H1 (cell line): Measurements from ENCODE around the gene DGKI. TPM values are rescaled to one million over a fixed set of nuclear protein-coding genes. Genes with fewer than 3 reads are reported as not detected.
A peak's percentile ranks its signal among the peaks of the same experiment; 100 is the strongest.

ENCODE experiments used
- CTCF ChIA-PET: fragments of 300-600 bp; sonication (Branson Sonifier 250); formaldehyde crosslinking; loops from one replicate; lab custom pipeline; 2021; ENCODE audit not compliant: partially characterized antibody; lab: Charles Lee
- POLR2A ChIA-PET: fragments of 300-600 bp; sonication (Branson Sonifier 250); formaldehyde crosslinking; loops from one replicate; lab custom pipeline; 2021; ENCODE audit warnings: inconsistent platforms; ENCODE audit not compliant: partially characterized antibody; lab: Charles Lee
- DNase-seq, 2 experiments: peaks; one replicate each; pipeline versions ENCODE4 v3.0.0 to v3.0.0-alpha.2; 2010 to 2022; ENCODE audit warnings: low spot score in 2 of 2, low read depth in 1 of 2, mixed read lengths in 1 of 2
- FAIRE-seq: peaks from 2 replicates; lab custom pipeline; 2011; peaks lifted over from hg19 to GRCh38; lab: Jason Lieb, UNC
- H2AFZ ChIP-seq: 2 replicates; pipeline ENCODE4 v1.8.1; 2012; ENCODE audit warnings: low read length, inconsistent platforms
- H2AK5ac ChIP-seq: 2 replicates; pipeline ENCODE4 v1.6.1; 2013; ENCODE audit warnings: low read depth, low read length
- H2BK120ac ChIP-seq: replicated peaks from 2 replicates; pipeline ENCODE3; 2013; ENCODE audit warnings: low read depth, low read length, inconsistent platforms
- H2BK12ac ChIP-seq: 2 replicates; pipeline ENCODE4 v1.6.1; 2013; ENCODE audit warnings: low read depth, low read length
- H2BK15ac ChIP-seq: 2 replicates; pipeline ENCODE4 v1.6.1; 2013; ENCODE audit warnings: low read length
- H2BK20ac ChIP-seq: 2 replicates; pipeline ENCODE4 v1.6.1; 2013; ENCODE audit warnings: low read length
- H2BK5ac ChIP-seq: 2 replicates; pipeline ENCODE4 v1.6.1; 2013; ENCODE audit warnings: low read depth, low read length
- H3K14ac ChIP-seq: 2 replicates; pipeline ENCODE4 v1.6.1; 2013; ENCODE audit warnings: inconsistent platforms; ENCODE audit not compliant: insufficient read length
- H3K18ac ChIP-seq: 2 replicates; pipeline ENCODE4 v1.6.1; 2013; ENCODE audit warnings: low read length; ENCODE audit errors: extremely low read depth
- H3K23ac ChIP-seq: 2 replicates; pipeline ENCODE4 v1.6.1; 2013; ENCODE audit warnings: inconsistent platforms; ENCODE audit not compliant: insufficient read length
- H3K23me2 ChIP-seq: 2 replicates; pipeline ENCODE4 v1.6.1; 2013; ENCODE audit warnings: low read depth, low read length
- H3K27ac ChIP-seq: 2 replicates; pipeline ENCODE4 v1.6.1; 2011; ENCODE audit warnings: low read depth, low read length, inconsistent platforms
- H3K27me3 ChIP-seq, 4 experiments: replicated peaks in 1 of 4; 1 replicate in 1 of 4; 2 replicates in 3 of 4; pipeline versions ENCODE4 v1.6.1 to v1.8.1; 2011 to 2013; ENCODE audit warnings: low read length in 3 of 4, mild to moderate bottlenecking in 3 of 4, inconsistent platforms in 2 of 4, mixed read lengths in 2 of 4, moderate library complexity in 1 of 4; ENCODE audit not compliant: control insufficient read depth in 3 of 4, insufficient read depth in 3 of 4; ENCODE audit errors: extremely low read depth in 1 of 4
- H3K36me3 ChIP-seq, 4 experiments: 2 replicates each; pipeline versions ENCODE4 v1.6.1 to v1.8.1; 2011 to 2013; ENCODE audit warnings: mild to moderate bottlenecking in 4 of 4, low read length in 3 of 4, moderate library complexity in 2 of 4, control low read depth in 1 of 4, inconsistent platforms in 1 of 4; ENCODE audit not compliant: insufficient read depth in 4 of 4, control insufficient read depth in 2 of 4
- H3K4ac ChIP-seq: replicated peaks from 2 replicates; pipeline ENCODE3; 2013; ENCODE audit warnings: low read length, low read depth, mixed read lengths, inconsistent platforms; ENCODE audit not compliant: insufficient read length
- H3K4me1 ChIP-seq, 4 experiments: replicated peaks in 1 of 4; 1 replicate in 1 of 4; 2 replicates in 3 of 4; pipeline versions ENCODE4 v1.6.1 to v1.8.1; 2011 to 2013; ENCODE audit warnings: low read length in 3 of 4, inconsistent platforms in 2 of 4, mixed read lengths in 1 of 4; ENCODE audit not compliant: insufficient read depth in 4 of 4, control insufficient read depth in 3 of 4
- H3K4me2 ChIP-seq, 2 experiments: 2 replicates each; pipeline versions ENCODE4 v1.6.1 to v1.8.1; 2011 to 2013; ENCODE audit warnings: low read depth in 2 of 2, low read length in 2 of 2, control low read depth in 1 of 2, inconsistent platforms in 1 of 2, mild to moderate bottlenecking in 1 of 2; ENCODE audit not compliant: insufficient read depth in 1 of 2
- H3K4me3 ChIP-seq, 4 experiments: fragments of 200-600, 300-600 bp in 1 of 4; sonication (generic), shearing (Covaris generic), sonication (Bioruptor Twin) in 1 of 4; 2 replicates each; pipeline versions ENCODE4 v1.5.1 to v1.8.1; 2011 to 2016; ENCODE audit warnings: low read length in 4 of 4, low read depth in 3 of 4, control low read depth in 2 of 4, inconsistent platforms in 2 of 4, mild to moderate bottlenecking in 2 of 4, mixed read lengths in 1 of 4, moderate library complexity in 1 of 4; ENCODE audit not compliant: insufficient read depth in 2 of 4; ENCODE audit errors: extremely low read depth in 1 of 4
- H3K56ac ChIP-seq: replicated peaks from 2 replicates; pipeline ENCODE3; 2013; ENCODE audit warnings: low read depth, mild to moderate bottlenecking, mixed read lengths, low read length, inconsistent platforms; ENCODE audit not compliant: insufficient read length
- H3K79me1 ChIP-seq: 2 replicates; pipeline ENCODE4 v1.6.1; 2013; ENCODE audit warnings: low read depth, low read length, control low read depth
- H3K79me2 ChIP-seq, 2 experiments: 2 replicates each; pipeline versions ENCODE4 v1.6.1 to v1.8.1; 2012 to 2013; ENCODE audit warnings: low read length in 2 of 2, mild to moderate bottlenecking in 2 of 2, inconsistent platforms in 1 of 2; ENCODE audit not compliant: insufficient read depth in 2 of 2, control insufficient read depth in 1 of 2
- H3K9ac ChIP-seq, 4 experiments: replicated peaks in 1 of 4; 1 replicate in 1 of 4; 2 replicates in 3 of 4; pipeline versions ENCODE4 v1.6.1 to v1.8.1; 2011 to 2013; ENCODE audit warnings: low read depth in 3 of 4, low read length in 3 of 4, control low read depth in 2 of 4, mild to moderate bottlenecking in 2 of 4, moderate library complexity in 2 of 4, inconsistent platforms in 1 of 4; ENCODE audit errors: extremely low read depth in 1 of 4
- H3K9me3 ChIP-seq, 2 experiments: 2 replicates each; pipeline versions ENCODE4 v1.6.1 to v1.8.1; 2012 to 2013; ENCODE audit warnings: mild to moderate bottlenecking in 2 of 2, moderate library complexity in 2 of 2, control low read depth in 1 of 2, inconsistent platforms in 1 of 2, low read depth in 1 of 2, low read length in 1 of 2, mixed read lengths in 1 of 2; ENCODE audit not compliant: insufficient read depth in 2 of 2
- H4K20me1 ChIP-seq, 2 experiments: replicated peaks in 1 of 2; 2 replicates each; pipeline versions ENCODE3 to v1.8.1; 2011 to 2013; ENCODE audit warnings: inconsistent platforms in 2 of 2, low read length in 2 of 2, mild to moderate bottlenecking in 1 of 2; ENCODE audit not compliant: insufficient read depth in 2 of 2, control insufficient read depth in 1 of 2
- H4K5ac ChIP-seq: 2 replicates; pipeline ENCODE4 v1.6.1; 2013; ENCODE audit warnings: low read length, low read depth, mixed read lengths, inconsistent platforms; ENCODE audit not compliant: insufficient read length
- H4K8ac ChIP-seq: 2 replicates; pipeline ENCODE4 v1.8.0; 2013; ENCODE audit warnings: mild to moderate bottlenecking, moderate library complexity, low read length, inconsistent platforms; ENCODE audit not compliant: insufficient read depth; ENCODE audit errors: extremely low read depth
- H4K91ac ChIP-seq: replicated peaks from 2 replicates; pipeline ENCODE3; 2013; ENCODE audit warnings: low read length, mixed read lengths, inconsistent platforms; ENCODE audit not compliant: insufficient read length
- BACH1 ChIP-seq: IDR thresholded peaks from 2 replicates; pipeline ENCODE4 v1.6.1; 2012; ENCODE audit warnings: low read length, improper control_type of control experiment
- BCL11A ChIP-seq, 2 experiments: IDR thresholded peaks; one replicate each; pipeline ENCODE4 v1.6.1; 2011; ENCODE audit warnings: low read depth in 2 of 2, low read length in 2 of 2, mild to moderate bottlenecking in 2 of 2
- POLR2A ChIP-seq, 2 experiments: IDR thresholded peaks; 1 replicate in 1 of 2; 2 replicates in 1 of 2; pipeline ENCODE4 v1.6.1; 2011; ENCODE audit warnings: low read depth in 2 of 2, low read length in 2 of 2, mild to moderate bottlenecking in 2 of 2; ENCODE audit errors: control extremely low read depth in 1 of 2
- RXRA ChIP-seq: IDR thresholded peaks from 2 replicates; pipeline ENCODE4 v1.6.1; 2011; ENCODE audit warnings: low read depth, mild to moderate bottlenecking, low read length, moderate library complexity; ENCODE audit not compliant: insufficient read depth
- TAF1 ChIP-seq: IDR thresholded peaks from 2 replicates; pipeline ENCODE4 v1.6.1; 2011; ENCODE audit warnings: mild to moderate bottlenecking, low read depth, low read length
- WGBS, 2 experiments: shearing (Covaris generic) in 1 of 2; methylation state at CpG; one replicate each; pipeline versions ENCODE4 v1.1.6 to v1.1.7; 2013 to 2015; ENCODE audit warnings: low lambda C conversion rate in 2 of 2, mixed read lengths in 2 of 2, inconsistent platforms in 1 of 2, low coverage in 1 of 2, missing lambda C conversion rate in 1 of 2; ENCODE audit not compliant: insufficient replicate concordance in 2 of 2, insufficient coverage in 1 of 2, insufficient read length in 1 of 2; ENCODE audit errors: extremely low coverage in 1 of 2, missing lambda C conversion rate in 1 of 2; 5-methylcytosine and 5-hydroxymethylcytosine counted together
- polyA plus RNA-seq, 7 experiments: library from polyadenylated mRNA; depleted of rRNA in 3 of 7; stranded (reverse) in 5 of 7; unstranded in 2 of 7; fragments of >200 nt in 5 of 7; fragments of 200-250 nt in 2 of 7; gene quantifications; 1 replicate in 5 of 7; 2 replicates in 1 of 7; 4 replicates in 1 of 7; pipeline versions ENCODE4 v1.2.1 to v1.2.3, GENCODE V29; 2011 to 2013; ENCODE audit warnings: missing spikeins in 2 of 7, mixed read lengths in 2 of 7
- total RNA-seq: library from RNA; stranded (reverse); fragmentation: NEBNext Ultra II Directional; extraction: Animal tissue kit (Norgen Biotek cat#: 25700); gene quantifications from 2 replicates; pipeline ENCODE4 v1.2.1, GENCODE V29; 2021

DGKI gene
- total and polyA plus RNA-seq, 2 of the 8 experiments (the other 6 are each of a cell fraction or from before 2014, with no cell fraction given): 0.20 to 0.71 TPM

GRCh38 chr7:137458399-137458798 is 388.4 kb downstream of the DGKI start:
- H2AK5ac ChIP-seq: no peak overlapping the region
- POLR2A ChIA-PET: no interaction called here
- H4K91ac ChIP-seq: no peak overlapping the region
- H3K23me2 ChIP-seq: no peaks in the 10 kb centered on the region
- no peak overlapping the region for H3K56ac ChIP-seq
- no peak overlapping the region for H2BK12ac ChIP-seq
- H2BK5ac ChIP-seq: no peak overlapping the region
- no peak overlapping the region for H3K18ac ChIP-seq
- H2BK15ac ChIP-seq: no peak overlapping the region
- H3K9ac ChIP-seq: no peak overlapping the region
- WGBS, 2 experiments: 95% methylated on average over 2 of the region's 2 CpGs; no CpG with 5 or more reads in 1 of the 2 experiments
- no peak overlapping the region for H3K27ac ChIP-seq
- no peak overlapping the region for H3K14ac ChIP-seq
- no peaks in the 10 kb centered on the region for H4K20me1 ChIP-seq
- no peaks in the 10 kb centered on the region; a peak in 1 of 4 replicates for H3K79me2 ChIP-seq
- H2BK20ac ChIP-seq: no peak overlapping the region
- H4K8ac ChIP-seq: no peak overlapping the region
- FAIRE-seq: no peak
- H3K9me3 ChIP-seq: no peaks in the 10 kb centered on the region
- CTCF ChIA-PET: no interaction called here
- no peaks in the 10 kb centered on the region for H3K4me1 ChIP-seq
- no peaks in the 10 kb centered on the region for H3K36me3 ChIP-seq
- no peak overlapping the region for H2BK120ac ChIP-seq
- no peaks in the 10 kb centered on the region for H3K27me3 ChIP-seq
- no peak overlapping the region for H3K23ac ChIP-seq
- no peak overlapping the region for H3K4ac ChIP-seq
- no peak overlapping the region for H3K4me2 ChIP-seq
- no peak overlapping the region for H3K4me3 ChIP-seq
- H3K79me1 ChIP-seq: no peaks in the 10 kb centered on the region
- DNase-seq: no peak
- H4K5ac ChIP-seq: no peak overlapping the region
- peak overlapping the region; percentile 16; the same call in 1 of the 2 replicates for H2AFZ ChIP-seq
- TF ChIP-seq TAF1 (no peak), BACH1 (no peak), POLR2A (IDR thresholded peaks at IDR 0.05; ENCODE audit: control extremely low read depth in 1 of 2, low read depth in 2 of 2, low read length in 2 of 2) (no peak), RXRA (no peak), BCL11A (IDR thresholded peaks at IDR 0.05; ENCODE audit: low read depth in 2 of 2, low read length in 2 of 2) (no peak)
